Limb (tissue), 2 donors: ENCODE results near the gene PERM1.
"Not testable (repeated sequence)": the region's sequence is repeated elsewhere in the genome, so short reads cannot be mapped to it uniquely, and the experiment has no call there.

Source experiments
- DNase-seq, 2 donors: peaks; one replicate each; pipeline ENCODE4 v3.0.0-alpha.2; 2016; ENCODE audit errors: extremely low spot score in 2 of 2

PERM1 gene

DNA sequence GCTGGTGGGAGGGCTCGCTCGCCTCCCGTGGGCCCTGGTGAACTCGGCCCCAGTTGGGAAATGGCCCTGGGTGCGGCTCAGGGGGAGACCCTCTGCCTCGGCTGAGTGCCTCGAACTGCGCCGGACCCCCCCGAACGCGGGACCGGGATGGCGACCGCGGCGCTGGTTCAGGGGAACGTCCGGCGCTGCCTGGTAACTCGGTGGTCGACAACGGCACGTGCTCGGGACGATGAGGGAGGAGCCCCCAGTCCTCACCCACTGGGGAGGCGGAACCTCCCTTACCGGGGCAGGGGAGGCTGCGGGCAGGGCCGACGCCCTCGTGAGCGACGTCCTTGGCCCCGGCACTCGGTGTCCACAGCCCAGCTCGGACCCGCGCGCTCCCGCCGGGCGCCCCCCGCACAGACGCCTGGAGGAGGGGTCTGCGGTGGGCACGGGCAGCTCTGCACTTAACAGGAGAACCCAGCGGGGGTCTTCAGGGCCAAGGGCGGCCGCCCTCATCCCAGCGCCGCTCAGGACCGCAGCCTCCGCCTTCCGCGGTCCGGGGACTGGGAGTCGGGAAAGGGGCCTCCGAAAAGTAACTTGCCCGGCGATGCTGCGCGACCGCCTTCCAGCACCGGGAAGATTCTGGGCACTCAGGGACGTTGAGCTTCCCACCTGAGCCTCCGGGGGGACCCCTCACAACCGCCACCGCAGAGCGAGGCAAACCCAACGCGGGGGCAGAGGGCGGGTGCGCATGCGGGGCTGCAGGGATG lies 16.3 kb upstream of the PERM1 start:
- peak in 1 of 2 donors; percentile 46 for DNase-seq

DNA sequence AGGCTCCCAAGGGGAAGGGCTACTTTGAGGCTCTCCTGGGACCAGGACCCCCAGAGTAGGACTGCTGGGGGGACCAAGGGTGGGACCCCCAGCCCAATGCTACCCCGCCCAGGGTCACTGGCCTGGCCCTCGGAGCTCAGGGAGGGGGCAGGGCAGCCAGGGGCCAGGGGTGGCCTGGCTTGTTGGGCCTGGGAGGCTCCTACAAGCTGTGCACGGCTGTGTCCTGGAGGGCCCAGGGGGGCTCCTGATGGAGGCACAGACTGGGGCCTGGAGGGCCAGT lies 15.8 kb upstream of the PERM1 start:
- no peak for DNase-seq

DNA sequence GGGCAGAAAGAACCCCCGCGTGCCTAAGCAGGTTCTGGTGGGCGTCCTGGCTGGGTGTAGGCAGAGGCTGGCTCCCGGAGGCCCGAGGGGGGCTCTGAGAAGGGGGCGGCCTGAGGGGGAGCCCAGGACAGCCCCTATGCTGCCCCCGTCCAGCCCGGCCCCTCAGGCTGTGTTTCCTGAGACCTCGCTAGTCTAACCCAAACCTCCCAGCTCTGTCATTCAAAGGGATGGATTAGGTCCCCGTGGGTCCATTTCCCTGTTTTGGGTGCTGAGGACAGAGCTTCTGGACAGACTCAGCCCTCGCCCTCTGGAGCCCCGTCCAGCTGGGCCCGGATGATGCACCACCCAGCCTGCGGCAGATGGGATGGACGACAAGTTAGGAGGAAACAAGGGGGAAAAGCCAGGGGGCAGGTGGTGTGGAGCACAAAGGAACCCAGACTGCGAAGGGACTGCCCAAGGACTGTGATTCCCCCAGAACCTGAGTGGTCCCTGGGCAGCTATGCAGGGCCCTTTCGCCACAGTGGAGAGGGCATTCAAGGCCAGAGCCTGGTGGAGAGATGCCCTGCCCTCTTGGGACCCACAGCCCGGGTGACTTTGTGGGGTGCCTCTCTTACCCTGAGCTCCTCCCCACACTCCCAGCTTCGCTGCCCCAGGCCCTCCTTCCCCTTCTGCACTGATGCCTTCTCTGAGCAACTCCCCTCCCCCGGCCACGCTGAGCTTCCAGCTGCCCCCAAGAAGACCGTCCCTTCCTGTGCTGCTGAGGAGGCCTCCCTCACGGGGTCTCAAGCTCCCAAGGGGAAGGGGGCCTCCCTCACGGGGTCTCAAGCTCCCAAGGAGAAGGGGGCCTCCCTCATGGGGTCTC lies 15.2 kb upstream of the PERM1 start:
- DNase-seq, result peak in 1 of 2 donors; percentile 39

DNA sequence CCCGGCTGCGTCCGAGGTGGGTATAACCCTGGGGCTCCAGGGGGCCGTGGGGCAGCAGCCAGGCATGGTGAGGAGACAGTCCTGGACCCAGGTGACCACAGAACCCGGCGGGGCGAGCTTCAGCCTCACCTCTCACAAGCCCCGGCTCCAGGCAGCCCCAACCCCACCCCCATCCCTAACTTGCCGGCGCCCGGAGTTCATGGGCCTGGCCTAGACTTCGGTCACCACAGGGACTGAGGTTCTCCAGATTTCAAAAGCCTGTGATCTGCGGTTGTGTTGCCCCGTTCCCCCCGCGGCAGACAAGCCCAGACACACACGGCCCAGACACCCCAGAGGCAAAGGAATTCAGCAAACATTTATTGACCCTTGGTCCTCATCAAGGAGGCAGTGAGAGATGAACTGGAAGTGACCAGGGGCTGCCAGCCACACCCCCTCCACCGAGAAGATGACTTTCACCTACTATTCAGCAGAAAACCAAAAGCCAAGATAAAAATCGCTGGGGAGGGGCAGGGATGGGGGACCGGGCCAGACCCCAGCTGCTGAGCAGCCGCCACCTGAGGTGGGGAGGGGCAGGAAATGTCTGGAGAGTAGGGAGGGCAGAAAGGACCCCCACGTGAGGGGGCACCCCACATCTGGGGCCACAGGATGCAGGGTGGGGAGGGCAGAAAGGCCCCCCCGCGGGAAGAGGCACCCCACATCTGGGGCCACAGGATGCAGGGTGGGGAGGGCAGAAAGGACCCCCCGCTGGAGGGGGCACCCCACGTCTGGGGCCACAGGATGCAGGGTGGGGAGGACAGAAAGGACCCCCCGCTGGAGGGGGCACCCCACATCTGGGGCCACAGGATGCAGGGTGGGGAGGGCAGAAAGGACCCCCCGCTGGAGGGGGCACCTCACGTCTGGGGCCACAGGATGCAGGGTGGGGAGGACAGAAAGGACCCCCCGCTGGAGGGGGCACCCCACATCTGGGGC lies 14.1 kb upstream of the PERM1 start:
- DNase-seq, result peak in 1 of 2 donors; percentile 35

DNA sequence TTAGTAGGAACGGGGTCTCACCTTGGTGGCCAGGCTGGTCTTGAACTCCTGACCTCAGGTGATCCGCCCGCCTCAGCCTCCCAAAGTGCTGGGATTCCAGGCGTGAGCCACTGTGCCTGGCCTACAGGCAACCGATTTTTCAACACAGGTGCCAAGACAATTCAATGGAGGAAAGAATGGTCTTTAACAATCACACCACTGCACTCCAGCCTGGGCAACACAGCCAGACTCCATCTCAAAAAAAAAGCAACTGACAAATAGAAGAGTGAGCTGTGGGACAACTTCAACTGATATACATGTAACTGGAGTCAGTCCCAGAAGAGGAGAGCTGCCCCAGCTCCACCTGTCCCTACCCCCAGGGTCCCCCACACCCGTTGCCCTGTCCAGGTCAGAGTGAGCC lies 12.7 kb upstream of the PERM1 start:
- not testable (repeated sequence) for DNase-seq

DNA sequence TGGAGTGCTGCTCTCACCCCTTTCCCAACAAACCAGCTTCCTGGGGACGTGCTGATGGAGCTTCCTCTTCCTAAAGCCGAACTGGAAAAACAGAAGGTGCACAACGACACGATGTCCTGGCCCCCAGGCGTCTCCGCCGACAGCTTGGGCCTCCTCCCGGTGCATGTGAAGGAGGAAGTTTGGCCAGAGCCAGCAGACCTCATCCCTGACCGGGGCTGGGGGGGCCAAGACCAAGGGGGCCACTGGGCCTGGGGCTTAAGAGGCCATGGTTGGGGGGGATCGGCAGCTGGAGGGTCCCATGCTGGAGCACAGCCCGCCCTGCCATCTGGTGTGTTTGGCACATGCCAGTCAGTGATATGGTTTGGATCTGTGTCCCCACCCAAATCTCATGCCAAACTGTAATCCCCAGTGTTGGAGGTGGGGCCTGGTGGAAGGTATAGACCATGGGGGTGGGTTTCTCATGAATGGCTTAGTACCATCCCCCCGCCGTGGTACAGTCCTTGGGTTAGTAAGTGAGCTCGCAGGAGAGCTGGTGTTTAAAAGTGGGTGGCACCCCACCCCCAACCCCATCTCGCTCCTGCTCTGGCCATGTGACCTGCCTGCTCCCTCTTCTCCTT lies 11.6 kb upstream of the PERM1 start:
- DNase-seq, result no peak

DNA sequence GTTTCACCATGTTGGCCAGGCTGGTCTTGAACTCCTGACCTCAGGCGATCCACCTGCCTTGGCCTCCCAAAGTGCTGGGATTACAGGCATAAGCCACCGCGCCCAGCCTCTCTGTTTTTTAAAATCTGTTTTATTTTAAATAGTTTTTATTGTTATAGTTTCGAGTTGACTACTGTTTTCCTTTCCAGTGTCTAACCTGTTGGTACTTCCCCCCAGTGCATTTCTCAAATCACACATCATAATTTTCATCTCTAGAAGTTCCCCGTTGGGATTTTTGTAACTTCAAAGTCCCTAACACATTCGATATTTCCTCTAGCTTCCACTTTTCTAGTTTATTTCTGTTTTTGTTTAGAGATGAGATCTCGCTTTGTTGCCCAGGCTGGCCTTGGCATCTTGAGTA lies 10.5 kb upstream of the PERM1 start:
- no peak for DNase-seq

DNA sequence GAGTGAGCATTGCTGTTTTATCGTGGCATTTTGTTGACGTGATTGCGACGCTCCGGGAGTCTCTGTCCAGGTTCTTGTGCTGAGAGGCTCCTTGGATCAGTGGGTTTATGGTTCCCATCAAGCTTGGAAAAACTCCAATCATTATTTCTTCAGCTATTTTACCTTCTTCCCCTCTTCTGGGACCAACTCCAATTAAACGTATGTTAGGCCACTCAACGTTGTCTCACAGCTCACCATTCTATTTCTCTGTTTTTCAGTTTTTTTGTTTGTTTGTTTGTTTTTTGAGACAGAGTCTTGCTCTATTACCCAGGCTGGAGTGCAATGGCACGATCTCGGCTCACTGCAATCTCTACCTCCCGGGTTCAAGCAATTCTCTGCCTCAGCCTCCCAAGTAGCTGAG lies 10.0 kb upstream of the PERM1 start:
- no peak for DNase-seq

DNA sequence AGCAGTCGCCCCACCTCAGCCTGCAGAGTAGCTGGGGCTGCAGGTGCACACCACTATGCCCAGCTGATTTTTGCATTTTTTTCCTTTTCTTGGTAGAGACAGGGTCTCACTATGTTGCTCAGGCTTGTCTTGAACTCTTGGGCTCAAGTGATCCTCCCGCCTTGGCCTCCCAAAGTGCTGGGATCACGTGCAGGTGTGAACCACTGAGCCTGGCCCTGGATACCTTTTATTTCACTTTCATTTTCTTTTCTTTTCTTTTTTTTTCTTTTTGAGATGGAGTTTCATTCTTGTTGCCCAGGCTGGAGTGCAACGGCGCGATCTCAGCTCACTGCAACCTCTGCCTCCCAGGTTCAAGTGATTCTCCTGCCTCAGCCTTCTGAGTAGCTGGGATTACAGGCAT lies 9.4 kb upstream of the PERM1 start:
- DNase-seq, result not testable (repeated sequence)

DNA sequence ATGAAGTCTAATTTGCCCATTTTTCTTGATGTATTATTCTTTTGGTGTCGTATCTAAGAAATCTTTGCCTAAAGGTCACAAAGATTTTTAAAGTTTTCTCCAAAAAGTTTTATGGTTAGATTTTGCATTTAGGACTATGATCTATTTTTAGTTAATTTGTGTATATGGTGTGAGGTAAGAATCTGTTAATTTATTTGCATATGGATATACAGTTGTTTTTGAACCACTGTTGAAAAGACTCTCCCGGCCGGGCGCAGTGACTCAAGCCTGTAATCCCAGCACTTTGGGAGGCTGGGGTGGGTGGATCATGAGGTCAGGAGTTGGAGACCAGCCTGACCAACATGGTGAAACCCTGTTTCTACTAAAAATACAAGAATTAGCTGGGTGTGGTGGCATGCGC lies 6.2 kb upstream of the PERM1 start:
- DNase-seq, result not testable (repeated sequence)

DNA sequence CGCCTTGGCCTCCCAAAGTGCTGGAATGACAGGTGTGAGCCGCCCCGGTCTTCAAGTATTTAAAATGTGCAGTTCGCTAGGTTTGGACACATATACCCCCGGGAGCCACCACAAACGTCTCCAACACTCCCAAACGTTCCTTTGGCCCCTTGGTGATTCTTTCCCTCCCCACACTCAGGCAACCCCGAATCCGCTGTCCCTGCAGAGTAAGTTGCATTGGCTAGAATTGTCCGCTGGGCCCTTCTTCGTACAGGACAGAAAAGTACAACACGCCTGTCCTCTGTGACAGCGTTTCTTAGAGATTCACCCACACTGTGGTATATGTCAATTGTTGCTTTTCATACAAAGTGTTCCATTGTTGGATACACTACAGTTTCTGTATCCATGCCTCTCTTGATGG lies 3.2 kb upstream of the PERM1 start:
- DNase-seq, result no peak

DNA sequence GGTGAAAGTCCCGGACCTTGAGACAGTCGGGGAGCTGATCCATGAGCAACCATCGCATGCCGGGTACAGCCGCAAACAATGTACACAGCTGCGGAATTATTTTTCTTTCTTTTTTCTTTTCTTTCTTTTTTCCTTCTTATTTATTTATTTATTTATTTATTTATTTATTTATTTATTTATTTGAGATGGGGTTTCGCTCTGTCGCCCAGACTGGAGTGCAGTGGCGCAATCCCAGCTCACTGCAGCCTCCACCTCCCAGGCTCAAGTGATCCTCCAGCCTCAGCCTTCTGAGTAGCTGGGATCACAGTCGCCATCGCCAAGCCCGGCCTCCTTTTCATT lies 2.6 kb upstream of the PERM1 start:
- no peak for DNase-seq

DNA sequence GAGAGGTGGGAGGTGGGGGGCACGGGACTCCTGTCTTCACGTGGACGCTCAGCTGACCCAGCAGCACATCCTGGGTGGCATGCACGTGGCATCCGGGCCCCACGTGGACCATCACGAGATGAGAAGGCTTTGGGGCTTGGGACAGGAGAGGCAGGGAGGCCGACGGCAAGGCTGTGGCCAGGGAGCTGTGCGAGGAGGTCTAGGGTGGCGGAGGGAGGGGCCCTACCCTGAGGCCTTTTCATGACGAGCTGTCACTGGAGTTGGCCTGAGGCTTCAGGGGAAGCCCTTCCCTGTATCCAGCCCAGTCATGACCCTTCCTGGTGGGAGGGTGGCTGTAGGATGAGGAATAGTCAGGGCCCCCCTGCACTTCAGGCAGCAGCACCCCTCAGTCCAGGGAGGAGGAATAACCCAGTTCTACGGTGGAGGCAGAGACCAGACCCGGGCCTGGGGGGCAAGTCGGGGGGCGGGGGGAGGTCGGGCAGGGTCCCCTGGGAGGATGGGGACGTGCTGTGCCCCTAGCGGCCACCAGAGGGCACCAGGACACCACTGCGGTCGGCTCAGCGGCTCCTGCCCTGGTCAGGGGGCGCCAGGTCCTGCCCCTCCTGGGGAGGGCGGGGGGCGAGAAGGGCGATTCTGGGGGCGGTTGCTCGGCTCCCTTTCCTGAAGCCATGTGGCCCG lies 2.0 kb upstream of the PERM1 start:
- DNase-seq, result peak; percentile 32 to 83

DNA sequence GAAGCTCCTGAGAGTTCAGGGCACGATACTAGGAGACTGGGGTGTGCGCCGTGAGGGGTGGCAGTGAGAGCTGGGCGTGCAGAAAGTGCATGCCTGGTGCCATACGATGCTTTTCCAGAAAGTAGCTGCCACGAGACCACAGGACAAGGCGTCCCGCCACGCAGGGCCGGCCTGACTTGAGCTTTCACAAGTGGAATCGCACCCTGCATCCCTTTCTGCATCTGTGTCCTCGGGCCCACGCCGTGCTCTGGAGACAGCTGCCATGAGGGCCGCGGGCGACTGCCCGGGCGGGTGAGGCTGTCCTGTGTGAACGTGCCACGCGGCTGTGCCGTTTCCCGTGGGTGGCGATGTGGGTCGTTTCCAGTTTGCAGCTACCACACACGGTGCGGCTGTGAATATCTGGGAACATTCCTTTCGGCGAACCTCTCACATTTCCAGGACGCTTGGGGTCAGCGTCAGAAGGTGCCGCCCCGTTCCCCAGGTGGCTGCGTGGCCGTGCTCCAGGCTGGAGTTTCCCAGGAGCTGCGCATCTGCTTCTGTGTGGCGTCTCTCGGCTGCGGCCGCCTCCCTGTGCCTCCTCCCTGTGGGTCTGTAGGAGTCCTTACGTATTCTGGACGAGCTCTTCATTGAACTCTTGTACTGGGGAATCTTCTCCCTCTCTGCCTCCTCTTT lies 1.0 kb upstream of the PERM1 start:
- no peak for DNase-seq

DNA sequence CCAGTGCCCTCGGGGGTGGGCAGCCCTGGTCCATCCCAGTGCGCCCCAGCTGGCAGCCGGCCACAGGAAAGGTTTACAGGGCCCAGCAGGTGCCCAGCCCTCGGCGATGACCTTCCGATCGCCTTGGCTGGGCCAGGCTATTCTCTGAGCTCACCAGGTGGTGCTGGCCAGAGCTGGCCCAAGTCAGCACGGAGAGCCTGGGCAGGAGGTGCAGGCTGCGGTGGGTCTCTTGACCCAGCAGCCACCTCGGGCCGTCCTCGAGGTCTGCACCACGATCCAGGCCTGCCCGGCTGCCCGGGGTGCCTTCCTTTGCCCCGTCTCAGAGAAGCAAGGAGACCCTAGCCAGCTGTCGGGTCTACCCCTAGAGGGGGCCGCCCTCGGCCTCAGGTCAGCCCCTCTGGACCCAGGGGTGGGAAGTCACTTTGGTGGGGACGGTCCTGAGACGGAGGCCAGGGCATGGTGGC lies 370 bp downstream of the PERM1 start:
- no peak for DNase-seq

DNA sequence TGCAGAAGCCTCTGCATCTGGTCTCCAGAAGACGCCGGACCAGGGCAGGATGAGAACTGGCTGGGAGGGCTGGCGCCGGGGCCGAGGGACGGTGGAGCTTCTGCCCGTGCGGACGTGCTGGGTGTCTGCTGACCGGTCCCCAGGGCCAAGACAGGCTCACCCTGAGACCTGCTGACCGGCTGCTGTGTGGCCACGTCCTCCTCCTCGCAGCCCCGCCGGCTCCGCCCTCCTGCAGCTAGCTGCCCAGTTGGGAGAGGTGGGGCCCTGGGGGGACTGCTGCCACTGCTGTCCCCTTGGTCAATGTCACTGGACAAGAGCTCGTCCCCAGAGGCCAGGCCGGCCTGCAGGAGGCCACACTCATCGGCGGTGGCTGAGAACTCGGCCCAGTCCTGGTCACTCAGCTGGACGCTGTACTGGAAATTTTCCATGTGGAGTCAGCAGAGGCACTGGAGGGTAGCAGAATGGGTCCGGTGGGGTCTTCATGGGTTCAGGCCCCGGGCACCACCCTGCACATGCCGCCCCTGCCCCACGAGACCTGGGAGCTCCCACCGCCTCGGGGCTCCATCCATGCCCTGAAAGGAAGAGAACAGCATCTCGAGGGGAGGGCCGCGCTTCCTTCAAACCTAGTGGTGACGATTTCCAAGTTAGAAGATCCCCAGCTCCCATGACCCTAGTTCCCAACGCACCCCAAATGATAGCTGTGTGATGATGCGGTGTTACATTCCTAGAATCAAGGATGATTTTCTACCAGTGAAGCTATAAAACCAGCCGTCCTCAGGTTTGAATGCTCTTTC lies 1.1 kb downstream of the PERM1 start:
- no peak for DNase-seq

DNA sequence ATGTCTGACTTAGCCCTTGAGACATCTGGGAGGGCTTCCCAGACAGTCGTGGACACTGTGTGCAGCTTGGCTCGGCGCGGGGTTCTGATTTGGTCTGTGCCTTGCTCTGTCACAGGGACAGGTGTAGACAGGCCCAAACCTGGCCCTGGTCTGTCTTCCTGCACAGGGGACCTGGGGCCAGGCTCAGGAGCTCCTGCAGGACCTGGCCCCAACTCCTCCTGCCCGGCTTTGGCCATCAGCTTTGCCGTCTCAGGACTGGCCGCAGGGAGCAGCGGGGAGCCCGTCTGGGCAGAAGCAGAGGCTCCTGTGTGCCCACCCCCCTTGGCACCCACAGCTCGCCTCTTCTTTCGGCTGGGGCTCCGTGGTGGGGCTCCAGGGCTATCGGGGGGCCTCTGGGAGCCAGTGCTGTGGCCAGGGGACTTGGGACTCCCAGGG lies 1.7 kb downstream of the PERM1 start:
- peak in 1 of 2 donors; percentile 32 for DNase-seq

DNA sequence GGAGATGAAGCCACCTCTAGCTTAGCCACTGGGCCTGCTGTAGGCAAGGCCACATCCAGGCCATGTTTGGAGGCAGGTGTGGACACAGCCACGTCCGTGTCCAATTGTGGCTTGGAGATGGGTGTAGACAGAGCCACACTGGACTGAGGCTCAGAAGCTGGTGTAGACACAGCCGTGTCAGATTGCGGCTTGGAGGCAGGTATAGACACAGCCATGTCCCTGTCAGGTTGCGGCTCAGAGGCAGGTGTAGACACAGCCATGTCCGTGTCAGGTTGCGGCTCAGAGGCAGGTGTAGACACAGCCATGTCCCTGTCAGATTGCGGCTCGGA lies 2.2 kb downstream of the PERM1 start:
- DNase-seq, result no peak
